Motor neuron (in vitro differentiated cells): Measurements from ENCODE around the gene PPP1R36. TPM values are rescaled to one million over a fixed set of nuclear protein-coding genes. Genes with fewer than 3 reads are reported as not detected.

Source experiments
- ATAC-seq, 8 experiments: fragments of 200-7000 bp; cut with Tn5 transposase; replicated peaks in 6 of 8; 2 replicates each; pipeline ENCODE4 v1.8.0; 2021; ENCODE audit warnings: mild to moderate bottlenecking in 8 of 8, moderate library complexity in 8 of 8
- H3K27ac ChIP-seq, 2 donors: fragments of 250-450 bp; sonication (Bioruptor Pico); 2 replicates each; pipeline ENCODE4 v1.9.0; 2021; ENCODE audit warnings: antibody characterized with exemption in 2 of 2, mild to moderate bottlenecking in 2 of 2, moderate library complexity in 1 of 2
- H3K4me1 ChIP-seq, 2 donors: fragments of 250-450 bp; sonication (Bioruptor Pico); replicated peaks in 1 of 2; 2 replicates each; pipeline ENCODE4 v1.6.1; 2021; ENCODE audit warnings: antibody characterized with exemption in 2 of 2, mild to moderate bottlenecking in 2 of 2, moderate library complexity in 1 of 2
- H3K4me3 ChIP-seq, 5 donors: fragments of 250-450 bp; sonication (Bioruptor Pico); 2 replicates each; pipeline ENCODE4 v1.9.0; 2021; ENCODE audit warnings: antibody characterized with exemption in 5 of 5, mild to moderate bottlenecking in 5 of 5, moderate library complexity in 4 of 5
- WGBS, 10 experiments: fragments of 450-650 bp; shearing (Covaris generic); methylation state at CpG; one replicate each; pipeline ENCODE4 v1.0.0; 2022; 5-methylcytosine and 5-hydroxymethylcytosine counted together
- in situ Hi-C, 9 experiments: fragments of 400-800 bp; cut with MboI; loops; one replicate each; pipeline ENCODE4 v1.15.0; 2021; ENCODE audit warnings: low sequenced_read_pairs in 9 of 9, low pct_unique_long_range_greater_than_20kb in 2 of 9; ENCODE audit not compliant: unreplicated experiment in 9 of 9
- total RNA-seq, 8 experiments: library from RNA; unstranded; fragments of 300-600 nt; gene quantifications; 2 replicates each; pipeline versions ENCODE4 v1.2.3 to v1.2.4, GENCODE V29; 2022

PPP1R36 gene
- total RNA-seq, 8 experiments from 2014 or later, result 0.16 to 0.62 (median 0.45) TPM; not detected in 2

DNA sequence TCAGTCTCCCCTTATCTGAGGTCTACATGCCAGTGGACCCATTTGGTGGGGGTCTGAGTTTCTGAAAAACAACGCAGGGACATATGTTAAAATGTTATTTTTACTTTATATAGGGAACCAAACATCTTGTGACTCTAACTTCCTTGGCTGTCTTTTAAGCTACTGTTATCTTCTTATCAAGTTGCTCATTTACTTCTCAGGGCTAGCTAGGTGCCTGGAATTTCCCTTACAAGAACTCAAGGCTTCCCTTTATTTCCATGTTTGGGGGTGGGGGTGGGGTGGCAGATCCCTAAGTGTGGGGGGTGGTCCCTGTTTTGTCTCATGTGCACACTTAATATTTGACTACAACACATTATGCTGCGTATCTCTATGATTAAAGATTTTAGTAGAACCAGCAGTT, 31.6 kb downstream of the PPP1R36 start:
- in situ Hi-C loops, result no loop called here
- 50 to 100% (median 100%) methylated on average over 1 to 2 of the region's 2 CpGs; no CpG with 5 or more reads in 5 of the 10 experiments for WGBS, 10 experiments
- Histone ChIP-seq H3K4me1 (no peaks in the 10 kb centered on the region), H3K4me3 (no peak overlapping the region), H3K27ac (no peak overlapping the region)
- ATAC-seq, result no peak

DNA sequence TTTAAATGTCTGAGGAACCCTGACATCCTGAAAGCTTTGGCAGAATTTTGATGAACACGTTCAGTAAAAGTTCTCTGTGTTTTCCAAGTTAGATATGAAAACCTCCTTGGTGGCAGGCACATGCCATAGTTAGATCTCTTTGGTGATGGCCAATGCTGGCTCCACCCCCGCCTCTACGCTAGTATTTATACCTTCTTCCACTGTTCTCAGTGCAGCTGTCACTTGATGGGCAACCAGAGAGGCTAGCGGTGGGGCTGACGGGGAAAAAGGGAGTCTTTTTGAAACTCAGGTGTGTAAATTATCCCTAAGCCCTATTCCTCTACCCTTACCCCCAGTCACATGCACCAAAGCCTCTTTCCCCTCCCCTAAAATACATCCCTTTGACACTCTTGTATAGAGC, 32.1 kb downstream of the PPP1R36 start:
- no peak overlapping the region for H3K27ac ChIP-seq
- H3K4me1 ChIP-seq, result no peaks in the 10 kb centered on the region
- no peak overlapping the region for H3K4me3 ChIP-seq
- in situ Hi-C loops, result no loop called here
- WGBS, 10 experiments, result 50 to 93% (median 81%) methylated on average over 1 to 5 of the region's 5 CpGs; no CpG with 5 or more reads in 1 of the 10 experiments
- ATAC-seq, result no peak

- 100% methylated on average over 1 of the region's 1 CpG; no CpG with 5 or more reads in 6 of the 10 experiments for WGBS, 10 experiments
- Histone ChIP-seq H3K4me3 (no peak overlapping the region), H3K27ac (no peak overlapping the region), H3K4me1 (no peaks in the 10 kb centered on the region)
- in situ Hi-C loops, result no loop called here
- no peak for ATAC-seq
Measured at GRCh38 chr14:64584190-64584589, 34.4 kb downstream of the PPP1R36 start.

DNA sequence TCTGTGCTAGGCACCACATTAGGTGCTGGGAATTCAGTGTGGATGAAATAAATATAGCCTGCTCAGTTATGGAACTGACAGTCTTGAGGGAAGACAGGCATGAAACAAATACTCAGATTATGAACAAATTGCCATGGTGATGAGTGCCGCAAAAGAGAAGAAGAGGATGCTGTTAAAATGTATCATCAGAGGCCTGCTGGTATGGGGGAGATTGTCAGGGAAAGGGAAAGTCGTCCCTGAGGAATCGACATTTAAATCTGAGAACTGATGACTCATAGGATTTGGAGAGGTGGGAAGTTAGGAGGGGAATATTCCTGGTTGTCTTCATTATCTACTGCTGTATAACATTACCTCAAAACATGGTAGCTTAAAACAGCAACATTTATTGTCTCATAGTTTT, 42.0 kb downstream of the PPP1R36 start:
- in situ Hi-C loops, result no loop called here
- no peaks in the 10 kb centered on the region for H3K4me1 ChIP-seq
- no peak overlapping the region for H3K27ac ChIP-seq
- H3K4me3 ChIP-seq, result no peak overlapping the region
- no peak for ATAC-seq
- 29 to 100% (median 66%) methylated on average over 1 to 3 of the region's 3 CpGs; no CpG with 5 or more reads in 2 of the 10 experiments for WGBS, 10 experiments

DNA sequence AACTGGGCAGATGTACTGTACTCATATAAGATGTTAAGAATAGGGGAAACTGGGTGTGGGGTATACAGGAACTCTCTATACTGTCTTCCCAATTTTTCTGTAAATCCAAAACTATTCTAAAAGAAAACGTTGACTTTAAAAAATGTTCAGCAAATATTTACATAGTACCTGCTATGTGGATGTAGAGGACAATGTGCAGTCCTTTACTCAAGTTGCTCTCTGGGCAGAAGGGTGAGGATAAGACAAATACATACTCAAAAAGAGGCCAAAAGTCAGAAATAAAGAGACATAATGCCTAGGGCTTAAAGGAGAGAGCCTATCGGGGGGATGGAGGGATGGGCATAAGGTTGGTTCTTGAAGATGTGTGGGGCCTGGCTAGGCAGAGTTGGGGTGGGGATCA, 44.7 kb downstream of the PPP1R36 start:
- 60 to 93% (median 70%) methylated on average over 1 to 2 of the region's 2 CpGs; no CpG with 5 or more reads in 3 of the 10 experiments for WGBS, 10 experiments
- Histone ChIP-seq H3K4me3 (no peak overlapping the region), H3K27ac (no peak overlapping the region), H3K4me1 (no peaks in the 10 kb centered on the region)
- ATAC-seq, result no peak
- in situ Hi-C loops, result no loop called here

- ATAC-seq, result no peak
- 63 to 100% (median 80%) methylated on average over 1 to 4 of the region's 4 CpGs; no CpG with 5 or more reads in 1 of the 10 experiments for WGBS, 10 experiments
- Histone ChIP-seq H3K27ac (no peak overlapping the region), H3K4me1 (no peaks in the 10 kb centered on the region), H3K4me3 (no peak overlapping the region)
- in situ Hi-C loops, result no loop called here
Measured at GRCh38 chr14:64598404-64598803, 48.6 kb downstream of the PPP1R36 start.

DNA sequence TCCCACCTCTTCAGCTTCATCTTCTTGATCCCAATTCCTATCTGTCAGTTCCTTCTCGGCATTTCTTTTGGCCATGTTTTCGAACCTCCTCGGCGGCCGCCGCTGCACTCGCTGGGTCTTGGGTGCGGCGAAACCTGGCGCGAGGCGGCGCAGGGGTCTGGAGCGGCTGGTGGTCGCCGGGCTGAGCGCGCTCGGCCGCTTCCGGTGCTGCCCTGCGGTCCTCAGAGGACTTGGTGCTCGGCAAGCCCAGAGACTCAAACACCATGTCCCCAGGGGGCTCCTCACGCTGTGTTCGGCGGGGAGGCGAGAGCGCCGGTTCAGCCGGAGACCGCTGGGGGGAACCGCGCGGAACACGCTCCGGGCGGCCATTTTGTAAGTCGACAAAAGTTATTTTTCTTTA, 51.8 kb downstream of the PPP1R36 start:
- Histone ChIP-seq H3K4me3 (no peak overlapping the region), H3K4me1 (peaks cover 5 to 10% of the 10 kb centered on the region in 2 donors), H3K27ac (no peak overlapping the region)
- WGBS, 10 experiments, result 27 to 98% (median 71%) methylated on average over 1 to 25 of the region's 38 CpGs; no CpG with 5 or more reads in 4 of the 10 experiments
- no peak for ATAC-seq
- in situ Hi-C loops, result no loop called here

GRCh38 chr14:64602826-64603225, 53.1 kb downstream of the PPP1R36 start:
- H3K4me3 ChIP-seq, result no peak overlapping the region
- no peak overlapping the region for H3K27ac ChIP-seq
- in situ Hi-C loops, result no loop called here
- WGBS, 10 experiments, result 67 to 100% (median 100%) methylated on average over 1 to 2 of the region's 2 CpGs; no CpG with 5 or more reads in 2 of the 10 experiments
- peak in 1 of 8 experiments; percentile 47 for ATAC-seq
- peaks cover 5 to 10% of the 10 kb centered on the region in 2 donors for H3K4me1 ChIP-seq

DNA sequence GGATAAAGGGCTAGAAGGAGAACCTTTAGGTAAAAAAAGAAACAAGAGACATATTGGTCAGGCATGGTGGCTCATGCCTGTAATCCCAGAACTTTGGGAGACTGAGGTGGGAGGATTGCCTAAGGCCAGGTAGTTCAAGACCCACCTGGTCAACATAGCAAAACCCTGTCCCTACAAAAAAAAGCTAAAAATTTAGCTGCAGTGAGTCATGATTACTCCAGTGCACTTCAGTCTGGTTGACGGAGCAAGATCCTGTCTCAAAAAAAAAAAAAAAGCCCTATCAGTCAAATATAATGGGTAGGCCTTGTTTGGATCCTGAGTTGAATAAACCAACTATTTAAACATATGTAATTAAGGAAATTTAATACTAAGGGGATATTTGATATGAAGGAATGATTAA, 54.2 kb downstream of the PPP1R36 start:
- WGBS, 10 experiments, result 71 to 100% (median 88%) methylated on average over 1 of the region's 1 CpG; no CpG with 5 or more reads in 3 of the 10 experiments
- ATAC-seq, result no peak
- H3K27ac ChIP-seq, result no peak overlapping the region
- peaks cover 5 to 10% of the 10 kb centered on the region in 2 donors for H3K4me1 ChIP-seq
- H3K4me3 ChIP-seq, result no peak overlapping the region
- in situ Hi-C loops, result no loop called here

GRCh38 chr14:64604881-64605280, 55.1 kb downstream of the PPP1R36 start:
- Histone ChIP-seq H3K27ac (peak overlapping the region in 1 of 2 donors; percentile 44), H3K4me1 (peaks cover 5 to 10% of the 10 kb centered on the region in 2 donors), H3K4me3 (no peak overlapping the region)
- ATAC-seq, result peak; percentile 41 to 97 (median 83)
- in situ Hi-C loops, result no loop called here
- WGBS, 10 experiments, result 9 to 83% (median 54%) methylated on average over 2 to 6 of the region's 6 CpGs

DNA sequence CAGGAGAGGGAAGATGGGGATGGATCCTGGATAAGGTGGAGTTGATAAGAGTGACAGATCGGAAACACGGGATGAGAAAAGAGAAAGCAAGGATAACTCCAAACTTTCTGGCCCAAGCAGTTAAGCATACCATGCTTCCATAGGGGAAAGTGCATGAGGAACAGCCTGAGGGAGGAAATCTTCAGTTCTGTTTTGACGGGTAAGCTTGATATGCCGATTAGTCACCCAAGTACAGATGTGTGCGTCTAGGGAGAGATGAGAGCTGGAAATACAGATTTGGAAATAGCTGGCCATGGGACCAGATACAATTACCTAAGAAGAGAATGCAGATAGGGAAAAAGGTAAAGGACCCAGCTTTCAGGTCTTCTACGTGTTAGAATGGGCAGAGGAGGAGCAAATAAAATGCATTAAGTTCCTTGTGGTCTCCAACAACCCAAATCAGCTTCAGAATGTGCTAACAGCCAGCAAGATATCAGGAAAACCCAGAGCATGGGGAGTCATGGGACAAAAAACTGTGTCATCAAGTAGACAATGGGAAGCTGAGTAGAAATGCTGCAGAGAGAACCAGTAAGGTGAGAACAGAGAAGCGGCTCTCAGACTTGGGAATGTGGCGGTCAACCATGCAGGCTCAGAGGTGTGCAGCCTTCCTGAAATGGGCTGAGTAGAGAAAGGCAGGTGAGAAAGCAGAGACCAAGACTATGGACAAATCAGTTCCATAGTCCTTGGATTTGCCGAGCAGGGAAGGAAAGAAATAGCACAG, 56.3 kb downstream of the PPP1R36 start:
- Histone ChIP-seq H3K4me3 (no peak overlapping the region), H3K4me1 (peaks cover 5 to 10% of the 10 kb centered on the region in 2 donors), H3K27ac (no peak overlapping the region)
- ATAC-seq, result no peak
- WGBS, 10 experiments, result 62 to 100% (median 83%) methylated on average over 1 to 7 of the region's 9 CpGs; no CpG with 5 or more reads in 3 of the 10 experiments
- in situ Hi-C loops, result no loop called here

DNA sequence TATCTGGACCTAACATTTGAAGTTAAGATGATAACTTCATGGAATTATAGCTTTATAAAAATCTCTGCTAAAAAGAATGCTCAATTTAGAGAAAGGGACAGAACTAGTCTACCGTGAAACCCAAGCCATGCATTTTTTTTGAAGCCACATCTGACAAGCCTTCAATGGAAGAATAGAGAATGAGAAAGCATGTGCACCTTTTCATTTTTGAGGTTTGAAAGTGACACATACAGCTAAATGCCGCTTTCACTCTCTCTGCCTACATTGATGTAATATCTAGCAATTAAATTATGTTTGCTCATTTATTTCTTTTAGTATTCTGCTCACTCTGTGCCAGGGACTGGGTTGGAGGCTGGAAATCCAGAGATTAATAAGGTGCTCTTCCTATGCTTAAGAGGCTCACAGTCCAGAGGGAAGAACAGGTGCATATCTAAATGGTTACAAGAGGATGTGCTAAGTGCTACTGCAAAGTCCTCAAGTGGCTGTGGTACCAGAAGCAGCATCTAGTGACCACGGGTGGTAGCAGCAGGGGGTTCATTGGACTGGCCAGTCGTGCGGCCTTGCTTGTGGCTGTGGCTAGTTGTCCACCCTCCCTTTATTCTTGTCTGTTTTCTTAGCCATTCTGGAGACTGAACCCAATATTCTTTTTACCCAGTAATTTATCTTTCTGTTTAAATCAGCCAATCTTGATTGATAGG, 60.4 kb downstream of the PPP1R36 start:
- H3K4me1 ChIP-seq, result peaks cover 30% of the 10 kb centered on the region in 2 donors
- ATAC-seq, result no peak
- WGBS, 10 experiments, result 68 to 95% (median 80%) methylated on average over 2 to 5 of the region's 5 CpGs; no CpG with 5 or more reads in 2 of the 10 experiments
- H3K27ac ChIP-seq, result no peak overlapping the region
- in situ Hi-C loops, result no loop called here
- H3K4me3 ChIP-seq, result no peak overlapping the region

DNA sequence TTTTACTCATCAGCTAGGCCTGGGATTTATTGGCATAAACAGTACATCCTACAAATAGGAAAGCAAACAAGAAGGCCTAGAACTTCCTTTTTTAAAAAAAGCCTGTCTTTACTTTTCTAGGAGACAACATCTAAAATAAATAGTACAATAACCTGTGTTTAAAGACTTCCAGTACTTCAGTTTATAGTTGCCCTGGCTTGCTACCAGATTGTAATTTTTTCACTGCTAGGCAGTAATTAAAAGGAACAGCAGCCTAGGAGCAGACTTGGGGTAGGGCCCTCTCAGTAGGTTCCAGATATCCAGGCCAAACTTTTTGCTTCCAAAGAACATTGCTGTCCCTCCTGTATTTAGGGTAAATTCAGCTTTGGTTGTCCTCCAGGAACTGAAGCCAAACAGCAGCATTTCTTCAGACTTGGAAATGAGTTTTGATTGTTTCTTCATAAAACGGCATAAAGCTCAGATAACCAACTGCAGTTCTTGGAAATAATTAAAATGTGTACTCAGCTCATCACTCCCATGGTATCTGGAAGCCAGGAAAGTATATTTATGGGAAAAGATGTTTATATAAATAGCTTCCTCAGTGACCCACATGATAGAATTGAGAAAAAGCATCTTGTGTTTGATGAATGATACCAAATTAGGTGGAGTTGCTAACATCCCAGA, 61.7 kb downstream of the PPP1R36 start:
- peak in 3 of 8 experiments; percentile 50 to 87 (median 74) for ATAC-seq
- in situ Hi-C loops, result no loop called here

More for the DNA sequence above, 61.7 kb downstream of the PPP1R36 start:
- Histone ChIP-seq H3K4me1 (peaks cover 29 to 30% of the 10 kb centered on the region in 2 donors), H3K27ac (no peak overlapping the region), H3K4me3 (no peak overlapping the region)
- 0 to 100% (median 83%) methylated on average over 1 of the region's 1 CpG; no CpG with 5 or more reads in 1 of the 10 experiments for WGBS, 10 experiments
